HG03066 (cell line): ENCODE results near the gene ITGB8.

Experiments
- ATAC-seq: cut with Tn5 transposase; IDR thresholded peaks from one replicate; pipeline ENCODE4 v1.9.1; 2021; ENCODE audit warnings: low read depth; ENCODE audit not compliant: unreplicated experiment

Gene ITGB8

GRCh38 chr7:20449176-20449575 is 118.5 kb downstream of the ITGB8 start:
- no peak for ATAC-seq

- no peak for ATAC-seq
Measured at GRCh38 chr7:20450536-20450935, 119.8 kb downstream of the ITGB8 start.

- ATAC-seq = no peak
Measured at GRCh38 chr7:20454202-20454601, 123.5 kb downstream of the ITGB8 start.

DNA sequence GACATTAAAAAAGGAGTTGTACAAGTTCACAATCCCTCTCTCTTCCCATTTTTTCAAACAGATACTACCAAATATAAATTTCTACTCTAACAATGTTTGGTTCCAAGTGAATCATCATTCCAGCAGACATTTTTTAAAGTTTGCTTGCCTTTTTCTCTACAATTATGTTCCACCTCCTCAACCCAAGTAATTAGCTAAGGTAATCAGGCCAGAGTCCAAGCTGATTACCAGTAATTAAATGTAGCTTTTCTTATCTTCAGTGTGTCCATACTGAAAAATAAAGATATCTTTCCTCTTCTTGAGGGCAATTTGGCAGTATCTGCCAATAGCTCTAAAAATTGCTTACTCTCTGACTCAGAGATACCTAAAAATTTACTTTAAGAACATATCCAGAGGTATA is 126.0 kb downstream of the ITGB8 start:
- ATAC-seq = no peak

DNA sequence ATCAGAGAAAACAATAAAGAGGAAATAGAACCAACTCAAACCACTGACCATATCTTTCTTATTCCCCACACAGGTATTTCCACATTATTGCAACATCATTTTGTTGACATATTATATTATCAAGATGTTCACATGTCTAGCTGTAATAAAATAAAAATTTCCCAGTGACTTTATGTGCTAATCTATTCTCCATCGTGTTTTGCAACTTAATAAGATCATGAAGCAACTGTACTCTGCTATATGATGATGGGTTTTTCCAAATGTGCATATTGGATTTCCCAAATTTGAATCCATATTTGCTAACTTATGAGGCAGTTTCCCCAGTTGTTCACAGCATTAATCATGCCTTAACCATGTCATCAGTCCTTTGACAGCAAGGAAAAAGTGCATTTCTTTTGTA is 127.8 kb downstream of the ITGB8 start:
- ATAC-seq = no peak

DNA sequence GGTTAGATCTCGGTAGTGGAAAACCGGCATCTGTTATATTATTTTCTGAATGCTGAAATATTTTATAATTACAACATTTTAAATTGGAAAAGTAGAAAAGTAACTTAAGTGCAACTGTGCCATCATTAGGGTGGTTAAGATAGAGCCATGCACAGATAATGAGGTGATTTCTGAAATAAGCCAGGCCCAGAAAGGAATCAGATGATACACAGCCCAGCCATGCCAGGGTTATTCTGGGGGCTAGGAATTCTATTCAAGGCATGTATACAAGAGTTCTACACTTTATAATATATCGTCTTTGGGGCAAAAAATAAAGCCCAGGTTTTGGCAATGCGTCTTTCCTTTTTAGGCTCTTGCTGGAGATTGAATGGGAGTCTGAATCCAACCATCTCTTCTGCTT is 128.7 kb downstream of the ITGB8 start:
- no peak for ATAC-seq

- no peak for ATAC-seq
Measured at GRCh38 chr7:20464891-20465290, 134.2 kb downstream of the ITGB8 start.
